Esophagus muscularis mucosa (tissue), 3 donors: ENCODE data around the gene NEURL1B.

Source experiments
- POLR2A ChIP-seq: fragments of 450-650 bp; IDR thresholded peaks from one replicate; pipeline ENCODE4 v1.6.1; 2017; ENCODE audit warnings: antibody characterized with exemption, moderate library complexity, mild to moderate bottlenecking, low read depth
- TF ChIP-seq, protein P1 (sequence below), 3 experiments: fragments of 200-600 bp in 2 of 3; fragments of 450-650 bp in 1 of 3; sonication (generic) in 2 of 3; IDR thresholded peaks; one replicate each; pipeline ENCODE4 v1.5.1; 2017 to 2019; ENCODE audit warnings: antibody characterized with exemption in 3 of 3, mild to moderate bottlenecking in 2 of 3, moderate library complexity in 1 of 3

GRCh38 chr5:172662596-172662995 lies 21.5 kb downstream of the NEURL1B start:
- TF ChIP-seq, protein P1, sequence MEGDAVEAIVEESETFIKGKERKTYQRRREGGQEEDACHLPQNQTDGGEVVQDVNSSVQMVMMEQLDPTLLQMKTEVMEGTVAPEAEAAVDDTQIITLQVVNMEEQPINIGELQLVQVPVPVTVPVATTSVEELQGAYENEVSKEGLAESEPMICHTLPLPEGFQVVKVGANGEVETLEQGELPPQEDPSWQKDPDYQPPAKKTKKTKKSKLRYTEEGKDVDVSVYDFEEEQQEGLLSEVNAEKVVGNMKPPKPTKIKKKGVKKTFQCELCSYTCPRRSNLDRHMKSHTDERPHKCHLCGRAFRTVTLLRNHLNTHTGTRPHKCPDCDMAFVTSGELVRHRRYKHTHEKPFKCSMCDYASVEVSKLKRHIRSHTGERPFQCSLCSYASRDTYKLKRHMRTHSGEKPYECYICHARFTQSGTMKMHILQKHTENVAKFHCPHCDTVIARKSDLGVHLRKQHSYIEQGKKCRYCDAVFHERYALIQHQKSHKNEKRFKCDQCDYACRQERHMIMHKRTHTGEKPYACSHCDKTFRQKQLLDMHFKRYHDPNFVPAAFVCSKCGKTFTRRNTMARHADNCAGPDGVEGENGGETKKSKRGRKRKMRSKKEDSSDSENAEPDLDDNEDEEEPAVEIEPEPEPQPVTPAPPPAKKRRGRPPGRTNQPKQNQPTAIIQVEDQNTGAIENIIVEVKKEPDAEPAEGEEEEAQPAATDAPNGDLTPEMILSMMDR (IDR thresholded peaks at IDR 0.05): no peak
- no peak for TF ChIP-seq POLR2A
